BJ (cell line): ENCODE measurements around the gene CAPNS1. TPM values are rescaled to one million over a fixed set of nuclear protein-coding genes. Genes with fewer than 3 reads are reported as not detected.

ENCODE experiments used
- CTCF ChIA-PET: fragments of 350-600 bp; formaldehyde crosslinking; extraction: SDS; loops from one replicate; lab custom pipeline; 2021; ENCODE audit warnings: antibody characterized with exemption, inconsistent platforms; lab: Yijun Ruan, JAX
- POLR2A ChIA-PET: fragments of 300-600 bp; sonication (Branson Sonifier 250); formaldehyde crosslinking; extraction: SDS; loops from one replicate; lab custom pipeline; 2021; ENCODE audit warnings: antibody characterized with exemption; lab: Charles Lee
- DNase-seq: peaks from one replicate; pipeline ENCODE4 v3.0.0-alpha.2; 2011; ENCODE audit warnings: low read depth
- H3K27me3 ChIP-seq: 2 replicates; pipeline ENCODE4 v1.6.0; 2011; ENCODE audit warnings: low read length; ENCODE audit not compliant: control insufficient read depth, insufficient read depth
- H3K36me3 ChIP-seq: 2 replicates; pipeline ENCODE4 v1.5.1; 2011; ENCODE audit warnings: low read length; ENCODE audit not compliant: control insufficient read depth, insufficient read depth
- H3K4me3 ChIP-seq: 2 replicates; pipeline ENCODE4 v1.5.1; 2011; ENCODE audit warnings: low read depth, mild to moderate bottlenecking, control low read depth, low read length
- CTCF ChIP-seq: IDR thresholded peaks from 2 replicates; pipeline ENCODE4 v1.5.1; 2011; ENCODE audit warnings: low read depth, mild to moderate bottlenecking, control low read depth, inconsistent platforms, low read length, moderate library complexity; ENCODE audit not compliant: insufficient read depth
- polyA plus RNA-seq: library from polyadenylated mRNA; depleted of rRNA; stranded (reverse); fragments of >200 nt; gene quantifications from 2 replicates; pipeline ENCODE4 v1.2.3, GENCODE V29; 2011

CAPNS1 gene
- polyA plus RNA-seq, 1 experiment: 1,299 TPM

GRCh38 chr19:36093687-36094086, 46.2 kb upstream of the CAPNS1 start:
- Histone ChIP-seq H3K27me3 (no peaks in the 10 kb centered on the region), H3K36me3 (peaks cover 4% of the 10 kb centered on the region), H3K4me3 (no peak overlapping the region)
- TF ChIP-seq CTCF: no peak
- POLR2A ChIA-PET: no interaction called here
- CTCF ChIA-PET: no interaction called here
- no peak for DNase-seq

- H3K36me3 ChIP-seq: peaks cover 1% of the 10 kb centered on the region; the same call in 1 of the 2 replicates
- no peak overlapping the region for H3K4me3 ChIP-seq
- DNase-seq: no peak
- no peaks in the 10 kb centered on the region for H3K27me3 ChIP-seq
- POLR2A ChIA-PET: no interaction called here
- TF ChIP-seq CTCF: no peak
- CTCF ChIA-PET: no interaction called here
Measured at GRCh38 chr19:36097036-36097435, 42.8 kb upstream of the CAPNS1 start.

- peaks cover 4% of the 10 kb centered on the region for H3K36me3 ChIP-seq
- H3K27me3 ChIP-seq: no peaks in the 10 kb centered on the region
- no peak for TF ChIP-seq CTCF
- no peak overlapping the region for H3K4me3 ChIP-seq
- POLR2A ChIA-PET: no interaction called here
- DNase-seq: no peak
- CTCF ChIA-PET: no interaction called here
Measured at GRCh38 chr19:36099166-36099785, 40.6 kb upstream of the CAPNS1 start.

GRCh38 chr19:36100476-36100875, 39.4 kb upstream of the CAPNS1 start:
- DNase-seq: no peak
- Histone ChIP-seq H3K4me3 (no peak overlapping the region), H3K36me3 (peaks cover 5% of the 10 kb centered on the region), H3K27me3 (no peaks in the 10 kb centered on the region)
- no peak for TF ChIP-seq CTCF
- CTCF ChIA-PET: interaction anchor here (1.2 kb wide), 1 partner anchor 40 kb away, joined by 3 read pairs; no protein-coding TSS in a partner anchor
- POLR2A ChIA-PET: no interaction called here

GRCh38 chr19:36101550-36102327, 38.1 kb upstream of the CAPNS1 start:
- Histone ChIP-seq H3K4me3 (no peak overlapping the region), H3K36me3 (peaks cover 5% of the 10 kb centered on the region), H3K27me3 (no peaks in the 10 kb centered on the region)
- POLR2A ChIA-PET: no interaction called here
- DNase-seq: no peak
- TF ChIP-seq CTCF: no peak
- CTCF ChIA-PET: interaction anchor here (1.2 kb wide), 1 partner anchor 41 kb away, joined by 3 read pairs; no protein-coding TSS in a partner anchor
